NCI-H1105 treated with DMSO at 0.1 percent for 48 hours (cell line): ENCODE data around the gene SYNGR3.
A peak's percentile ranks its signal among the peaks of the same experiment; 100 is the strongest.

Source experiments
- DNase-seq: peaks from one replicate; lab custom pipeline; 2025; lab: John Stamatoyannopoulos, UW

Gene SYNGR3

GRCh38 chr16:2042171-2042985, 52.6 kb downstream of the SYNGR3 start:
- DNase-seq: peak; percentile 21

- DNase-seq: no peak
These were observed 53.4 kb downstream of the SYNGR3 start for GRCh38 chr16:2042986-2043666.
